Transverse colon (tissue), 4 donors: ENCODE data around the gene OTOG.

ENCODE experiments used
- CTCF ChIP-seq, 5 experiments: fragments of 200-600 bp in 3 of 5; fragments of 450-650 bp in 2 of 5; sonication (generic) in 3 of 5; IDR thresholded peaks; 1 replicate in 2 of 5; 2 replicates in 3 of 5; pipeline ENCODE4 v1.5.1; 2016 to 2017; ENCODE audit warnings: antibody characterized with exemption in 5 of 5, inconsistent platforms in 3 of 5, mild to moderate bottlenecking in 2 of 5, moderate library complexity in 1 of 5
- EP300 ChIP-seq: sonication (generic); formaldehyde crosslinking; IDR thresholded peaks from one replicate; pipeline ENCODE4 v1.6.1; 2017; ENCODE audit warnings: antibody characterized with exemption, low read depth
- POLR2A ChIP-seq: fragments of 450-650 bp; IDR thresholded peaks from one replicate; pipeline ENCODE4 v1.6.1; 2016; ENCODE audit warnings: antibody characterized with exemption, mild to moderate bottlenecking, moderate library complexity
- POLR2AphosphoS5 ChIP-seq, 3 donors: sonication (generic); formaldehyde crosslinking; IDR thresholded peaks; one replicate each; pipeline ENCODE4 v1.6.1; 2016; ENCODE audit warnings: antibody characterized with exemption in 3 of 3

DNA sequence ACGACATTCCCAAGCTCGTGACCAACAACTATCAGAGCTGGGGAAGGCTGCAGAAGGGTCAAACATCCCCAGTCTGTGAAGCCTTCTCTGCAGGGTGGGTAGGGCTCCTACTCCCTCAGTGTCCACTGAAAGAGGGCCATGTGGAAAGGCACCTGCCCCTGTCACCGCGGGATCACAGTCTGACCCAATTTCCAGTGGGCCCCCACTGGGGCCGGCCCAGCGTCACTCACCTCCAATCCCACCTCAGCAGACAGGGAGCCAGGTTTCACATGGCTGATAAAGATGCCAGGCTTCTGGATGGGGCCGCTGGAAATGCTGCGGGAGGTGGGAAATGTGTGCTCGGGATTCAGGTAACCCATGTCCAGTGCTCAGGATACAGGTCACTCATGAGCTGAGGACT lies 22.8 kb upstream of the OTOG start:
- TF ChIP-seq CTCF (IDR thresholded peaks at IDR 0.05) = no peak
- TF ChIP-seq POLR2A = no peak
- no peak for TF ChIP-seq POLR2AphosphoS5 (IDR thresholded peaks at IDR 0.05)
- no peak for TF ChIP-seq EP300
